NCI-H1694 treated with DMSO at 0.1 percent for 48 hours (cell line): ENCODE results near the gene TBC1D9B.

ENCODE experiments used
- DNase-seq: peaks from one replicate; lab custom pipeline; 2025; lab: John Stamatoyannopoulos, UW

The TBC1D9B gene

GRCh38 chr5:179906795-179907555 is 722 bp downstream of the TBC1D9B start:
- DNase-seq: no peak

GRCh38 chr5:179906294-179906794 is 1.4 kb downstream of the TBC1D9B start:
- DNase-seq: no peak

GRCh38 chr5:179905161-179905560 is 2.5 kb downstream of the TBC1D9B start:
- no peak for DNase-seq

GRCh38 chr5:179904463-179905160 is 3.1 kb downstream of the TBC1D9B start:
- DNase-seq: no peak

GRCh38 chr5:179902763-179903158 is 4.9 kb downstream of the TBC1D9B start:
- DNase-seq: no peak

- no peak for DNase-seq
These were observed 5.6 kb downstream of the TBC1D9B start for GRCh38 chr5:179901915-179902762.

- DNase-seq: no peak
These were observed 6.2 kb downstream of the TBC1D9B start for GRCh38 chr5:179901462-179901861.

GRCh38 chr5:179900711-179901110 is 7.0 kb downstream of the TBC1D9B start:
- DNase-seq: no peak

- DNase-seq: no peak
These were observed 7.5 kb downstream of the TBC1D9B start for GRCh38 chr5:179900206-179900605.

- no peak for DNase-seq
These were observed 11.8 kb downstream of the TBC1D9B start for GRCh38 chr5:179895861-179896260.

GRCh38 chr5:179893958-179894895 is 13.5 kb downstream of the TBC1D9B start:
- DNase-seq: no peak

- DNase-seq: no peak
These were observed 14.4 kb downstream of the TBC1D9B start for GRCh38 chr5:179893076-179893957.

GRCh38 chr5:179892255-179892654 is 15.4 kb downstream of the TBC1D9B start:
- DNase-seq: no peak

GRCh38 chr5:179890751-179891682 is 16.7 kb downstream of the TBC1D9B start:
- no peak for DNase-seq

GRCh38 chr5:179889885-179890284 is 17.8 kb downstream of the TBC1D9B start:
- DNase-seq: no peak

- no peak for DNase-seq
These were observed 19.9 kb downstream of the TBC1D9B start for GRCh38 chr5:179887802-179888201.

- no peak for DNase-seq
These were observed 20.6 kb downstream of the TBC1D9B start for GRCh38 chr5:179887095-179887494.

GRCh38 chr5:179886190-179886911 is 21.3 kb downstream of the TBC1D9B start:
- DNase-seq: no peak
